ENCODE results near the gene TAAR6. TPM values are rescaled to one million over a fixed set of nuclear protein-coding genes. Genes with fewer than 3 reads are reported as not detected.

Gene TAAR6
- total RNA-seq, 4 donors from 2014 or later: not detected

DNA sequence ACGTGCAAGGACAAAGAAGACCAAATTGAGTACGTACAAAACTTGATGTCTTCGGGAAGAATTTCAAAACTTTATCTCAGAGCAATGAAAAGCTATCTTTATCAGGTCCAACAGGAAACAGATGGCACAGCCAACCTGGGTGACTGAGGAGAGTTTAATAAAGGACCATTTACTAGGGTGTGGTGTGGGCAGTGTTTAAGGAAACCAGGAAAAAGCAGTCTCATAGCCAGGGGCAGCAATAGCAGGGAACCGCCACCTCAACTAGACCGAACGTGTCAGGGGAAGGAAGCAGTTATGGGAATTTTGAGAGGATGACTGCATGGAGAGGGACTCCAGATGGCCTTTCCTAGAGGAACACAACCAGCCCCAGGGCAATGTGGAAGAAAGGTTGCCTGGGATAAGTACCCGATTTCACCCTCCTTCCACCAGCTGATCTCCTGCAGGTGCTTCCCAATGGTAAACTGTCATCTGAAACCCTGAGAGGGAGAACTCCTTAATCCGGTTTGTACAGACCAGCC, 34.6 kb downstream of the TAAR6 start:
- DNase-seq (ENCODE audit: low spot score): no peak
- ATAC-seq (ENCODE audit: low FRiP score): no peak
- TF ChIP-seq, protein P1, sequence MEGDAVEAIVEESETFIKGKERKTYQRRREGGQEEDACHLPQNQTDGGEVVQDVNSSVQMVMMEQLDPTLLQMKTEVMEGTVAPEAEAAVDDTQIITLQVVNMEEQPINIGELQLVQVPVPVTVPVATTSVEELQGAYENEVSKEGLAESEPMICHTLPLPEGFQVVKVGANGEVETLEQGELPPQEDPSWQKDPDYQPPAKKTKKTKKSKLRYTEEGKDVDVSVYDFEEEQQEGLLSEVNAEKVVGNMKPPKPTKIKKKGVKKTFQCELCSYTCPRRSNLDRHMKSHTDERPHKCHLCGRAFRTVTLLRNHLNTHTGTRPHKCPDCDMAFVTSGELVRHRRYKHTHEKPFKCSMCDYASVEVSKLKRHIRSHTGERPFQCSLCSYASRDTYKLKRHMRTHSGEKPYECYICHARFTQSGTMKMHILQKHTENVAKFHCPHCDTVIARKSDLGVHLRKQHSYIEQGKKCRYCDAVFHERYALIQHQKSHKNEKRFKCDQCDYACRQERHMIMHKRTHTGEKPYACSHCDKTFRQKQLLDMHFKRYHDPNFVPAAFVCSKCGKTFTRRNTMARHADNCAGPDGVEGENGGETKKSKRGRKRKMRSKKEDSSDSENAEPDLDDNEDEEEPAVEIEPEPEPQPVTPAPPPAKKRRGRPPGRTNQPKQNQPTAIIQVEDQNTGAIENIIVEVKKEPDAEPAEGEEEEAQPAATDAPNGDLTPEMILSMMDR (IDR thresholded peaks at IDR 0.05): no peak

DNA sequence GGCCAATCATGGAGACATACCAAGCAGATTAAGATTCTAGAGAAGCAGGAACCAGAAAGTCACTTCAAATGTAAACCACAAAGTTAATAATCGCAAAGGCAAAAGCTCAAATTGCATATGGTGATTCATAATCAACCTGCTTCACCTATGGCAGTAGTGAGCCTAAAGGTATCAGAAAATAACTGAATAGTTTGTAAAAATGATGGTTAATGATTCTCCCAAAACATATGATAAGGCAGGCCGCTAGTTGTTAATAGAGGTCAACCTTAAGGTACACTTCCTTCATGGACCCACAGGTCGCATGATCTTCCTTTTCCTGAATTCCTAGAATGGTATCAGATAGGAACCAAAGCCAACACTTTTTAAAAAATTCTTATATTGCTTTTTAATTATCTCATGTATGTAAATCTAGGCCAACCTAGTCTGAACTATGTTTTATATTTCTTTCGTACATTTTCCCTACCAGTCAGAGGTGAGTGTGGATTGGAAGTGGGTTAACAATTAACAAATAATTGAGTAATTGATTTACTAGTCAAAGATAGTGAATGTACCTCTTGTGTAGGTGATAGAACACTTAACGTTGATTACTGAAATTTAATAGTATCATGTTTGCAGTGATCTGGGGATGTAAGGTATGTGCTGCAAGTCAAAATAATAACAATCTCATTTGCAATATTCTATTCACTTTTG, 37.6 kb downstream of the TAAR6 start:
- ATAC-seq (ENCODE audit: low FRiP score) (no peak), DNase-seq (ENCODE audit: low spot score) (no peak)
- TF ChIP-seq, protein P1 (IDR thresholded peaks at IDR 0.05): no peak

DNA sequence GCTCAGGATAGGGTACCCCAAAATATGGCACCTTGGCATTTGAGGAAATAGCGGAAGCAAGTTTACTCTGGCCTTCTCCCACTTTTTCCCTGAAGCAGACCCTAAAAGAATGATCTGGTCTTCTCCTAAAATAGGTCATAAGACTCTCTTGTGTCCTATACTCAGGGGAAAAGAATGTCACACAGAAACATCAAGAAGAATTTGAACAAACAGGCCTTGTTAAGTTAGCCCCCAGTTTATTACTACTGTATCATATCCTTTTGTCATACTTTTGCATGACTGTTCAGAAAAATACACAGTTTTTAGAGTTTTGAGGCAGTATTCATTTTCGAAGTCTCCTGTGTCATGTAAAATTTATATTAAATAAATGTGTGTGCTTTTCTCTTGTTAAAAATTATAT, 41.5 kb downstream of the TAAR6 start:
- ATAC-seq (ENCODE audit: low FRiP score) (no peak), DNase-seq (ENCODE audit: low spot score) (no peak)
- TF ChIP-seq, protein P1 (IDR thresholded peaks at IDR 0.05): no peak

DNA sequence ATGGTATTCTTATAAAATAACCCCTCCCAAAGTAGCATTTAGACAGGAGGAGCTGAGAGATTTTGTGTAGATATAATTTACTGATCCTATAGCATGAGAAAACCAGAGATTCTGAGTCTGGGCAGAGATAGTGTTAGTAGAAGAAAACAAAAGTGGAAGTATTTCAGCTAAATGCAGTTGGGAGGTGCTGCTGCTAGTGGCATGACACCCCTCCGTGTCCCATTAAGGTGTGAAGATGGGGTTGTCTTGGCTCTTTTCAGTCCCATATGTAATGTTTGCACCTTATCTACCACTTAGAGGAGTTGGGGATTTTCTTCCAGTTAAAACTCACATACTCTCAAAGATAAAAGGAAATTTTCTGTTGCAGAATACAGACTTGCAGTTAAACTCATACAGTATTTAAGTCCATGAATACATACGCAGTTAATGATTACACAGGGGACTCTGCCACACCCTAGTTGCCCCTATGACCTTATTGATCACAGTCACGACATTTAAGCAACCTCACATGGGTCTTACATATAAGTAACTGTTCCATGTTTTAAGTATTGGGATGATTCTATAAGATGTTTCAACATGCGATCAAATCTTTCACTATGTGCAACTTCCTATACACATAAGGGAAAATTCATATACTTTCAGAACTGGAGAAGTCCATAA, 42.5 kb downstream of the TAAR6 start:
- TF ChIP-seq, protein P1 (IDR thresholded peaks at IDR 0.05): no peak
- no peak for ATAC-seq (ENCODE audit: low FRiP score)

DNA sequence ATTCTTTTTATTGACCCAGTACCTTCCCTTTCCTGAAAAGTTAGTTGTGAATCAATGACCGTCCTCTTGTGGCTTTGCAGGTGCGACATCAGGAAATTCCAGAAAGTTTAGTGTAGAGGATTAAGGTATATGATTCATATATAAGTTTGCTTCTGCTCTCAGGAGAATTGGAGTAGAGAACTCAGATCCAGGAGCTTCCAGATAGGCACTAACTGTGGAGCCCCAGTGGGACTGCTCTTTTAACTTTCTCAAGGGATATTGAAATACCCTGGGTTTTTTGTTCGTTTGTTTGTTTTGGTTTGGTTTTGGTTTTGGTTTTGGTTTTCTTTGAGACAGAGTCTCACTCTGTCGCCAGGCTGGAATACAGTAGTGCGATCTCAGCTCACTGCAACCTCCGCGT, 44.4 kb downstream of the TAAR6 start:
- ATAC-seq (ENCODE audit: low FRiP score): no peak
- DNase-seq (ENCODE audit: low spot score): no peak
- TF ChIP-seq, protein P1 (IDR thresholded peaks at IDR 0.05): no peak

More for the DNA sequence above, 42.5 kb downstream of the TAAR6 start:
- DNase-seq (ENCODE audit: low spot score): no peak

DNA sequence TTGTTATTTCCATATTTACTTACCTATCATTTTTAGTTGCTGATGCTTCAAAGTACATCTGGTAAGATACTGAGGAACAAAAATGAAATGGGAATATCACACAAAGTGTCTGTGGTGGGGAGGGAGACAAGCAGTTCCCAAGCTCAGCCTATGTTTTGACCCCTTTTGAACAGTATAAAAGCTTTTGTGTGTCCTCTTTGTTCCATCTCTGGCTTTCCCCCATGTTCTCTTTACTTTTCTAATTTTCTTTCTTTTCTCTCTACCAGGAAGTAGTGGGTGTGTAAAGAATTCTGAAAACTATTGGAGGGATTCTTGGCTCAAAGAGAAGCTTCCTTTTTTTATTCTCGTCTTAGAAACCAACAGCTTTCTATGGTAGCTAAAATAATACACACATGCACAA, 46.6 kb downstream of the TAAR6 start:
- DNase-seq (ENCODE audit: low spot score) (no peak), ATAC-seq (ENCODE audit: low FRiP score) (no peak)
- TF ChIP-seq, protein P1 (IDR thresholded peaks at IDR 0.05): no peak

Small RNA genes lying within 50 kb of the gene (small RNA-seq; reads per million reads assigned to genes)
- not detected for gene TAAR7P

Other genes with a start within 250 kb of the TAAR6 start
- gene MOXD1, start 168.8 kb upstream of the TAAR6 start, total RNA-seq: 1 to 10 TPM; 1.3 to 2.7 (median 2.0) TPM
- 10 to 100 TPM; 36.1 to 78.3 (median 48.2) TPM for gene STX7, start 57.2 kb upstream of the TAAR6 start, total RNA-seq
- not detected for gene TAAR9, start 32.0 kb upstream of the TAAR6 start, total RNA-seq
- not detected for gene TAAR8, start 17.6 kb upstream of the TAAR6 start, total RNA-seq
- not detected for gene TAAR5, start 19.4 kb downstream of the TAAR6 start, total RNA-seq
- not detected for gene TAAR2, start 54.0 kb downstream of the TAAR6 start, total RNA-seq
- gene TAAR1, start 88.9 kb downstream of the TAAR6 start, total RNA-seq: not detected
- 10 to 100 TPM in 1 of 4 donors, 1 to 10 TPM in 3; 2.5 to 21.4 (median 6.0) TPM for gene VNN1, start 143.7 kb downstream of the TAAR6 start, total RNA-seq
- gene VNN2, start 187.6 kb downstream of the TAAR6 start, total RNA-seq: 10 to 100 TPM in 3 of 4 donors, 1 to 10 TPM in 1; 4.7 to 66.0 (median 22.5) TPM
- 10 to 100 TPM; 10.8 to 20.2 (median 17.2) TPM for gene SLC18B1, start 228.3 kb downstream of the TAAR6 start, total RNA-seq
- 1,000 to 10,000 TPM; 1,604 to 2,733 (median 2,024) TPM for gene RPS12, start 244.2 kb downstream of the TAAR6 start, total RNA-seq